Urinary bladder (tissue), 4 donors: ENCODE measurements around the gene BMPER. TPM values are rescaled to one million over a fixed set of nuclear protein-coding genes. Genes with fewer than 3 reads are reported as not detected.
"Not testable (repeated sequence)": the region's sequence is repeated elsewhere in the genome, so short reads cannot be mapped to it uniquely, and the experiment has no call there.

Source experiments
- DNase-seq: peaks from one replicate; pipeline ENCODE4 v3.0.0-alpha.2; 2015; ENCODE audit errors: extremely low spot score
- H3K27ac ChIP-seq: one replicate; pipeline ENCODE4 v1.5.1; 2013; ENCODE audit warnings: low read depth, mild to moderate bottlenecking, moderate library complexity
- H3K36me3 ChIP-seq: one replicate; pipeline ENCODE4 v1.6.1; 2013; ENCODE audit warnings: mild to moderate bottlenecking, moderate library complexity; ENCODE audit not compliant: insufficient read depth
- H3K4me1 ChIP-seq: one replicate; pipeline ENCODE4 v1.6.1; 2013; ENCODE audit warnings: mild to moderate bottlenecking, moderate library complexity; ENCODE audit not compliant: insufficient read depth
- H3K4me3 ChIP-seq: one replicate; pipeline ENCODE4 v1.5.1; 2013; ENCODE audit warnings: low read depth, low read length
- WGBS: extraction: QIAGEN DNeasy Blood & Tissue Kit; methylation state at CpG from one replicate; pipeline ENCODE4 v1.1.7; 2013; 5-methylcytosine and 5-hydroxymethylcytosine counted together
- polyA plus RNA-seq: library from polyadenylated mRNA; stranded (reverse); fragments of 200-250 nt; gene quantifications from one replicate; pipeline ENCODE4 v1.2.3, GENCODE V29; 2013
- total RNA-seq: library from RNA; depleted of rRNA; stranded (reverse); fragments of >200 nt; gene quantifications from one replicate; pipeline ENCODE4 v1.2.3, GENCODE V29; 2014
- donor health status: healthy with polysubstance abuse.
- donor health status: healthy.

BMPER gene
- total and polyA plus RNA-seq, 2 donors = 3.5 to 18.9 TPM

GRCh38 chr7:34165466-34165865 lies 260.1 kb downstream of the BMPER start:
- DNase-seq = no peak
- Histone ChIP-seq H3K4me3 (no peak overlapping the region), H3K4me1 (no peaks in the 10 kb centered on the region), H3K36me3 (no peaks in the 10 kb centered on the region), H3K27ac (no peak overlapping the region)
- WGBS = 83% methylated on average over 1 of the region's 1 CpG

GRCh38 chr7:34165927-34166550 lies 260.7 kb downstream of the BMPER start:
- no peak for DNase-seq
- H3K4me3 ChIP-seq = no peak overlapping the region
- H3K4me1 ChIP-seq = no peaks in the 10 kb centered on the region
- WGBS = 93% methylated on average over 3 of the region's 3 CpGs
- H3K36me3 ChIP-seq = no peaks in the 10 kb centered on the region
- no peak overlapping the region for H3K27ac ChIP-seq

GRCh38 chr7:34168013-34168412 lies 262.7 kb downstream of the BMPER start:
- Histone ChIP-seq H3K27ac (no peak overlapping the region), H3K4me3 (no peak overlapping the region), H3K4me1 (no peaks in the 10 kb centered on the region), H3K36me3 (no peaks in the 10 kb centered on the region)
- 75% methylated on average over 8 of the region's 8 CpGs for WGBS
- DNase-seq = no peak

DNA sequence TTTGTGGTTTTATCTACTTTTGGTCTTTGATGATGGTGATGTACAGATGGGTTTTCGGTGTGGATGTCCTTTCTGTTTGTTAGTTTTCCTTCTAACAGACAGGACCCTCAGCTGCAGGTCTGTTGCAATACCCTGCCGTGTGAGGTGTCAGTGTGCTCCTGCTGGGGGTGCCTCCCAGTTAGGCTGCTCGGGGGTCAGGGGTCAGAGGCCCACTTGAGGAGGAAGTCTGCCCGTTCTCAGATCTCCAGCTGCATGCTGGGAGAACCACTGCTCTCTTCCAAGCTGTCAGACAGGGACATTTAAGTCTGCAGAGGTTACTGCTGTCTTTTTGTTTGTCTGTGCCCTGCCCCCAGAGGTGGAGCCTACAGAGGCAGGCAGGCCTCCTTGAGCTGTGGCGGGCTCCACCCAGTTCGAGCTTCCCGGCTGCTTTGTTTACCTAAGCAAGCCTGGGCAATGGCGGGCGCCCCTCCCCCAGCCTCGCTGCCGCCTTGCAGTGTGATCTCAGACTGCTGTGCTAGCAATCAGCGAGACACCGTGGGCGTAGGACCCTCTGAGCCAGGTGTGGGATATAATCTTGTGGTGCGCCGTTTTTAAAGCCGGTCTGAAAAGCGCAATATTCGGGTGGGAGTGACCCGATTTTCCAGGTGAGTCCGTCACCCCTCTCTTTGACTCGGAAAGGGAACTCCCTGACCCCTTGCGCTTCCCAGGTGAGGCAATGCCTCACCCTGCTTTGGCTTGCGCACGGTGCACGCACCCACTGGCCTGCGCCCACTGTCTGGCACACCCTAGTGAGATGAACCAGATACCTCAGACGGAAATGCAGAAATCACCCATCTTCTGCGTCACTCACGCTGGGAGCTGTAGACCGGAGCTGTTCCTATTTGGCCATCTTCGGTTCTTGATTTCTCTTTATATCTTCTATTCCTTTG lies 269.6 kb downstream of the BMPER start:
- not testable (repeated sequence) for H3K4me1 ChIP-seq, H3K27ac ChIP-seq, DNase-seq, H3K4me3 ChIP-seq, H3K36me3 ChIP-seq
- 74% methylated on average over 27 of the region's 32 CpGs for WGBS

DNA sequence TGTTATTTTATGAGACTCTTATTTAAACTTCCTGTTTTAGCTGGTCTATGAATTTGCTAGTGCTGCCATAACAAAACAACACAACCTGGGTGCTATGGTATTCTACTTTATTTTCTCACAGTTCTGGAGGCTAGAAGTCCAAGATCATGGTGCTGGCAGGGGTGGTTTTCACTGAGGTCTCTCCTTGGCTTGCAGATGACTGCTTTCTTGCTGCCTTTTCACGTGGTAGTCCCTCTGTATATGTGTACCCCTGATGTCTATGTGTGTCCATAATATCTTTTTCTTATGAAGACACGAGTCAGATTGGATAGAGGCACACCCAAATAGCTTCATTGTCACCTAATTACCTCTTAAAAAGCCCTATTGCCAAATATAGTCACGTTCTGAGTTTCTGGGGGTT lies 270.5 kb downstream of the BMPER start:
- WGBS = 78% methylated on average over 3 of the region's 3 CpGs
- H3K27ac ChIP-seq = no peak overlapping the region
- no peaks in the 10 kb centered on the region for H3K4me1 ChIP-seq
- H3K36me3 ChIP-seq = no peaks in the 10 kb centered on the region
- H3K4me3 ChIP-seq = no peak overlapping the region
- no peak for DNase-seq

DNA sequence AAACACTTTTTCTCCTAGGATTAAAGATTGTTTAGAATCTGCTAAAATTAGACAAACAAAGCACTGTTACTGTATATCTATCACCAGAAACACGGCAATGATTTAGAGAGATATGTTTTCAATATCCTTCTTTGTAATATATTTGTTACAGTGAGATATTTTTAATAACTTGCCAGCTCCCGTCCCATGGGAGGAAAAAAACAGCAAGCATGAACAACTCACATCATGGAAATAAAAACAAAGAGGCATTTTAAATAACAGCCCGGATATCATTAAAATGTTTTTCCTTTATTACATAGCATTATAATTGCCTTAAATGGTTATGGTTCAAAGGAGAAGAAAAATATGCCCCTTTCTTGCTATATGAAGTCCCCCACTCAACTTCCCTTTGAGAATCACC lies 272.1 kb downstream of the BMPER start:
- WGBS = 45% methylated on average over 3 of the region's 3 CpGs
- no peaks in the 10 kb centered on the region for H3K4me1 ChIP-seq
- no peak overlapping the region for H3K27ac ChIP-seq
- H3K36me3 ChIP-seq = no peaks in the 10 kb centered on the region
- no peak for DNase-seq
- H3K4me3 ChIP-seq = no peak overlapping the region

- Histone ChIP-seq H3K4me3 (no peak overlapping the region), H3K27ac (no peak overlapping the region), H3K4me1 (no peaks in the 10 kb centered on the region), H3K36me3 (no peaks in the 10 kb centered on the region)
- DNase-seq = no peak
- whole genome bisulfite sequencing = 79% methylated on average over 3 of the region's 3 CpGs
Measured at GRCh38 chr7:34181271-34181958, 276.1 kb downstream of the BMPER start.

DNA sequence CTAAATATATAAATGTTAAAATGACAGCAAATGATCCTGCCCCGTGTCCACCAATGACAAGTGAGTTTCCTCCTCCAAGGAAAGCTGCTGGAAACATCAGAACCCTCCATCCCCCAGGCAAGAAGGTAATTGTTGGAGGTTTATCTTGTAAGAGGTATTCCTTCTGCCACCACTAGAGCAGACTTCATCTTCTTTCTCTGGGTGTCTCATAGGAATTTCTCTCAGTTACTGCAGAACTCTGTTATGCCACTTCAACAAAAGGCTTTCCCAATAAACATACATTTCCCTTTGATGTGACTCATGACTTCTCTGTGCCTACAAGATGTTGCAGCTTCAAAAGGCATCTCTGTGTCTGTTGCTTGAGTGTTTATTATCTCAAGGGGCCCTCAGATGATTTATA lies 279.1 kb downstream of the BMPER start:
- DNase-seq = no peak
- no peaks in the 10 kb centered on the region for H3K4me1 ChIP-seq
- WGBS = 29% methylated on average over 1 of the region's 1 CpG
- H3K27ac ChIP-seq = no peak overlapping the region
- no peak overlapping the region for H3K4me3 ChIP-seq
- H3K36me3 ChIP-seq = no peaks in the 10 kb centered on the region

DNA sequence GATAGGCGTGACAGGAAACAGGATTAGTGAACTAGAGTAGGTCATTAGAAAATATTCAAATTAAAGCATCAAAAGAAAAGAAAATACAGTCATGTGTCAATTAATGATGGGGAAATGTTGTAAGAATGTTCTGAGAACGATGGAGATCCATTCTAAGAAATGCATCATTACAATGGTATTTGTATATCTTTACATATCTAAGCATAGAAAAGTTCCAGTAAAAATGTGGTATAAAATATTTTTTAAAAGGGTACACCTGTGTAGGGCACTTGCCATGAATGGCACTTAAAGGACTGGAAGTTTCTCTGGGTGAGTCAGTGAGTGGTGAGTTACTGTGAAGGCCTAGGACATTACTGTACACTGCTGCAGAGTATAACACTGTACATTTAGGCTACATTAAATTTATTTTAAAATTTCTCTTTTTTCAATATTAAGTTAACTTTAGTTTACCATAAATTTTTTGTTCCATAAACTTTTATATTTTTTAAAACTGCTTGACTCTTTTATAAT lies 282.5 kb downstream of the BMPER start:
- no peaks in the 10 kb centered on the region for H3K36me3 ChIP-seq
- WGBS = 79% methylated on average over 2 of the region's 2 CpGs

DNA sequence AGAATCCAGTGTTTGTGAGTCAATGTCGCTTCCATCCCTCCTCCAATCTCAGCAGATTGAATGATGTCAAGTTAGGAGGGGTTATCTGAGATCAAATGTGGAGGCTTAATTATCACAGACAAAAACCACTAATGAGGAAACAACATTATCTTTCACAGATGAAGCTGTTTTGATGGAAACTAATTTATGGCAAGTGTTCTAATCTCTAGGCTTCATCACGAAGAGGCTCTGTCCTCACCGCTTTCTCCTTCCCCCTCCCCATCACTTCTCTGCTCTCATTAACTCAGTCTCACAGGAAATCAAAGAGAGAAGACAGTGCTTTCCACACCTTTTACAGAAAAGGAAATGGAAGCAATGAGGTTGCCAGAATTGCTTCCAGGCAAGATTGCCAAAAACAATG lies 283.7 kb downstream of the BMPER start:
- 81% methylated on average over 3 of the region's 3 CpGs for WGBS
- Histone ChIP-seq H3K4me3 (no peak overlapping the region), H3K36me3 (no peaks in the 10 kb centered on the region), H3K4me1 (no peaks in the 10 kb centered on the region), H3K27ac (no peak overlapping the region)
- no peak for DNase-seq

More for the DNA sequence above, 282.5 kb downstream of the BMPER start:
- Histone ChIP-seq H3K4me1 (no peaks in the 10 kb centered on the region), H3K27ac (no peak overlapping the region), H3K4me3 (no peak overlapping the region)
- DNase-seq = no peak

DNA sequence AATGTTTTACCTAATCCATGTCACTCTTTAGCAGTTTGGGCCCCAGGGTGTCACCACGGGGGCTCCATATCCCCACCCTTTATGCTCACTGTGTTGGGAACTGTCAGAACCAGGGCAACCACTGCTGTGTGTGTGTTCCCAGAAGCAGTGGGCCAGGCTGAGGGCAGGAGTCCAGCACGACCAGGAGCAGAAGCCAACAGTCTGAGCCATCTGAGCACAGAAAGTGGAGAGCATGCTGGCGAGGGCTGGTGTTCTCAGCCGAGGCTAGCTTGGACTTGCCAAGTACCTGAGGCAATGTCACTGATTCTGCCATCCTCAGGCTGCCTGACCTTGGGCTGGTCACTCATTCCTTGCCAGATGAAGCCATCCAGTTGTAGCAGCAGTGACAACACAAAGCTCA lies 285.0 kb downstream of the BMPER start:
- DNase-seq = no peak
- H3K27ac ChIP-seq = no peak overlapping the region
- H3K36me3 ChIP-seq = no peaks in the 10 kb centered on the region
- H3K4me3 ChIP-seq = no peak overlapping the region
- WGBS = 63% methylated on average over 4 of the region's 4 CpGs
- H3K4me1 ChIP-seq = no peaks in the 10 kb centered on the region

- no peak for DNase-seq
Measured at GRCh38 chr7:34191162-34191561, 285.8 kb downstream of the BMPER start.

DNA sequence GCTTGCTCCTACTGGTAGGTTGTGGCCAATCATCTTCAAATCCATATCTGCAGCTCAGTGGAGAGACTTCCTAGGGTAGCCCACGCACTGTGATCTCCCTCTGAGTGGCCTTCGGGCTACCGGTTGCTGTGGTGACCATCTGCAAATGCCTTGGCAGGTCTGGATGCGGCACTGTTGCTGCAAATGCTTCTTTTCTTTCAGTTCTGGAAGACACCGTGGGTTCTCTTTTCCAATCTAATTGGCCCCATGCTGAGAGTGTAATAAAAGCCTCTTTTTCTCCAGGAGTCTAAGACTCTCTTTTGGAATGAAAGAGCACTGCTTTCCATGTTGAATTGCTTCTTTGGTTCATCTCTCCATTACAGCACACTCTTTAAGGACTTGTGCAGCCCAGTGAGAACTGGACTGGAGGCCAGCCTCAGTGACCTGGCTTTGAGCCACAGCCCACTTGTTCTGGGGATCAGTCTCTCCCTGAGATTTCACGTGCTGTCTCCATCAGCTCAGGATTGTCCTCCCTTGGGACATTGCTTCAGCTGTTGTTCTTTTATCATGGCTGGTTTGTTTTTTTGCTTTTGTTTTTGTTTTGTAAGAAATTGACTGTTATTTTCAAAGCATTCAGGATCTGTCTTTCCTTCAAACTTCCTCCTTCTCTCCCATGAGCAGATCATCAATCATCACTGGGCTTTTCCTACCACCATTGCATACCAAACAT lies 286.6 kb downstream of the BMPER start:
- Histone ChIP-seq H3K4me3 (no peak overlapping the region), H3K27ac (no peak overlapping the region), H3K4me1 (no peaks in the 10 kb centered on the region), H3K36me3 (no peaks in the 10 kb centered on the region)
- 82% methylated on average over 6 of the region's 6 CpGs for WGBS
- no peak for DNase-seq

More at GRCh38 chr7:34191162-34191561, 285.8 kb downstream of the BMPER start:
- Histone ChIP-seq H3K36me3 (no peaks in the 10 kb centered on the region), H3K4me1 (no peaks in the 10 kb centered on the region), H3K27ac (no peak overlapping the region), H3K4me3 (no peak overlapping the region)
- WGBS = 81% methylated on average over 8 of the region's 8 CpGs
